Glutamatergic neuron (in vitro differentiated cells): ENCODE results near the gene LPA. TPM values are rescaled to one million over a fixed set of nuclear protein-coding genes. Genes with fewer than 3 reads are reported as not detected.
"Not testable (repeated sequence)": the region's sequence is repeated elsewhere in the genome, so short reads cannot be mapped to it uniquely, and the experiment has no call there.

Source experiments
- DNase-seq: peaks from one replicate; pipeline ENCODE4 v3.0.0; 2022
- H3K27ac Mint-ChIP-seq: one replicate; pipeline ENCODE4 v1.8.0; 2020; ENCODE audit warnings: mild to moderate bottlenecking, mixed read lengths, inconsistent platforms; ENCODE audit not compliant: unreplicated experiment
- H3K27me3 Mint-ChIP-seq: one replicate; pipeline ENCODE4 v1.8.0; 2020; ENCODE audit warnings: mild to moderate bottlenecking, moderate library complexity, mixed read lengths, inconsistent platforms; ENCODE audit not compliant: unreplicated experiment
- H3K36me3 Mint-ChIP-seq: one replicate; pipeline ENCODE4 v1.8.0; 2020; ENCODE audit warnings: mild to moderate bottlenecking, mixed read lengths, inconsistent platforms; ENCODE audit not compliant: unreplicated experiment
- H3K4me1 Mint-ChIP-seq: one replicate; pipeline ENCODE4 v1.8.0; 2020; ENCODE audit warnings: mild to moderate bottlenecking, low read depth, mixed read lengths, inconsistent platforms; ENCODE audit not compliant: unreplicated experiment
- H3K4me3 Mint-ChIP-seq: one replicate; pipeline ENCODE4 v1.8.0; 2020; ENCODE audit warnings: mild to moderate bottlenecking, mixed read lengths, inconsistent platforms; ENCODE audit not compliant: unreplicated experiment
- H3K9me3 Mint-ChIP-seq: one replicate; pipeline ENCODE4 v1.8.0; 2020; ENCODE audit warnings: mild to moderate bottlenecking, moderate library complexity, mixed read lengths, inconsistent platforms; ENCODE audit not compliant: unreplicated experiment
- total RNA-seq: library from RNA; stranded (reverse); fragmentation: NEBNext Ultra II Directional; extraction: Animal tissue kit (Norgen Biotek cat#: 25700); gene quantifications from one replicate; pipeline ENCODE4 v1.2.1, GENCODE V29; 2021; ENCODE audit not compliant: unreplicated experiment
- TF ChIP-seq, protein P1 (sequence below): fragments of 200-600 bp; sonication (generic); IDR thresholded peaks from one replicate; pipeline ENCODE4 v1.5.0; 2021; ENCODE audit not compliant: partially characterized antibody, unreplicated experiment

LPA gene
- total RNA-seq, 1 donor from 2014 or later = 1.9 TPM

DNA sequence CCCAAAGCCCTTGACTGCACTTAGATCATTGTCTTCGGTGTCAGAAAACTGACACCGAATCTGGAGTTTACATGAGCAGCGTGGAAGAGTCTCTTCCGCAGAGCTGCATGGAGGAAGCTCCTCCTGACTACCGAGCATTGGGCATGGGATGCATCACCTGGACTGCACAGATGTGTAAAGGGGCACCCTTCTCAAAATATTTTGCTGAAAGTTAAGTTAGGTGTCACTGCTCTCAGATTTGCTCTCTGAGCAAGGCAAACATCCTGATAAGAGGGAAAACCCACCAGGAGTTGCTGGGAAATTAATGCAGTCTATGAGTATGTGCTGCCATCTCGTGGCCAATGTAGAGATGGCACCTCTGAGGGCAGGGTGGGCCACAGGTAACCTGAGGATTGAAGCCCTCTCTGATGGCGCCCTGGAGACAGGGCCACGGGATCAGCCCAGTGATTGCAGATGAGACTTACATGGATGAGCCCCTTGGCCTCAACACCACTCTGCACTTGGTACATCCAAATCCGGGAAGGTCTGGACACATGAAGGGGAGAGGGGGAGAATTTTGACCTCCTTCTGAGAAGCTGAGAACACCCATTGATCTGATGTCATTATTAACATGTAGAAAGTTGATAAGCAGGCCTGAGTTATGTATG, 129.9 kb downstream of the LPA start:
- Mint-ChIP-seq H3K4me1 (no peaks in the 10 kb centered on the region), H3K9me3 (peaks cover 1% of the 10 kb centered on the region), H3K36me3 (peaks cover under 1% of the 10 kb centered on the region), H3K27me3 (no peaks in the 10 kb centered on the region), H3K4me3 (no peak overlapping the region), H3K27ac (no peak overlapping the region)
- peak; percentile 84 for DNase-seq
- TF ChIP-seq, protein P1, sequence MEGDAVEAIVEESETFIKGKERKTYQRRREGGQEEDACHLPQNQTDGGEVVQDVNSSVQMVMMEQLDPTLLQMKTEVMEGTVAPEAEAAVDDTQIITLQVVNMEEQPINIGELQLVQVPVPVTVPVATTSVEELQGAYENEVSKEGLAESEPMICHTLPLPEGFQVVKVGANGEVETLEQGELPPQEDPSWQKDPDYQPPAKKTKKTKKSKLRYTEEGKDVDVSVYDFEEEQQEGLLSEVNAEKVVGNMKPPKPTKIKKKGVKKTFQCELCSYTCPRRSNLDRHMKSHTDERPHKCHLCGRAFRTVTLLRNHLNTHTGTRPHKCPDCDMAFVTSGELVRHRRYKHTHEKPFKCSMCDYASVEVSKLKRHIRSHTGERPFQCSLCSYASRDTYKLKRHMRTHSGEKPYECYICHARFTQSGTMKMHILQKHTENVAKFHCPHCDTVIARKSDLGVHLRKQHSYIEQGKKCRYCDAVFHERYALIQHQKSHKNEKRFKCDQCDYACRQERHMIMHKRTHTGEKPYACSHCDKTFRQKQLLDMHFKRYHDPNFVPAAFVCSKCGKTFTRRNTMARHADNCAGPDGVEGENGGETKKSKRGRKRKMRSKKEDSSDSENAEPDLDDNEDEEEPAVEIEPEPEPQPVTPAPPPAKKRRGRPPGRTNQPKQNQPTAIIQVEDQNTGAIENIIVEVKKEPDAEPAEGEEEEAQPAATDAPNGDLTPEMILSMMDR = peak; percentile 91

DNA sequence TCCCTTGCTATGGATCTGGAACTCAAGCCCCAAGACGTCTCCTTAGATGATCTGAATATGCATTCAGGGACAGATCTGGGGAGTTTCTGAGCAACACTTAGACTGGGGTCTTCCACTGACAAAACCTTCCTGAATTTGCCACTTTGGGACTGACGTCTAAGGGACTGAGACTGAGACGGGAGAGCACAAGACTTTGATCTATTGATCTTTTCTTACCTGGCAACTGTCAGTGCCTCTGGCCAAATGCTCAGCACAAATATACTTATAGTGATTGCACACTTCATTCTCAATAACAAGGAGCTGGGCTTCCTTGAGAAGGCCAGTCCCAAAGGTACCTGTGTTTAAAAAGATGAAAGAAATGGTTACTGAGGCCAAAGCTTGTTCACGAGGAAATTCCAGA, 131.8 kb downstream of the LPA start:
- Mint-ChIP-seq H3K27me3 (no peaks in the 10 kb centered on the region), H3K36me3 (peaks cover 4% of the 10 kb centered on the region), H3K4me1 (no peaks in the 10 kb centered on the region), H3K4me3 (no peak overlapping the region), H3K27ac (no peak overlapping the region), H3K9me3 (peaks cover 1% of the 10 kb centered on the region)
- TF ChIP-seq, protein P1 = no peak
- no peak for DNase-seq

DNA sequence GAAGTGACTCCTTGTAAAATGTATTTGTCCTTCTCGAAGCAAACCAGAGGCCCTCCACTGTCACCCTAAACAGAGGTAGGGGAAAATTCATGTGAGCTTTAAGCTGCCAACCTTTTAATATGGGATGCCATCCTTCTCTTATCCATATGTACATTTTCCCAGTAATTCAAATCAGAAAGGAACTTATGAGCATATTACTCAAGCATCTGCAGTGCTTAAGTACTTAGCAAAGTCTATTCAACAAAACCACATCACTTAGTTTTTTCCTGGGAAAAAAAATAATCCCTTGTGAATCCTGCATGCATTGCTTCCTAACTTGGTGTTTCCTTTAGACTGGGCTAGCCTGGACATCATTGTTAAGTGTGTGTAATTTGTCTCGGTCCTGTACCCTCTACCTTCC, 132.2 kb downstream of the LPA start:
- peaks cover 1% of the 10 kb centered on the region for H3K9me3 Mint-ChIP-seq
- H3K27ac Mint-ChIP-seq = no peak overlapping the region

DNA sequence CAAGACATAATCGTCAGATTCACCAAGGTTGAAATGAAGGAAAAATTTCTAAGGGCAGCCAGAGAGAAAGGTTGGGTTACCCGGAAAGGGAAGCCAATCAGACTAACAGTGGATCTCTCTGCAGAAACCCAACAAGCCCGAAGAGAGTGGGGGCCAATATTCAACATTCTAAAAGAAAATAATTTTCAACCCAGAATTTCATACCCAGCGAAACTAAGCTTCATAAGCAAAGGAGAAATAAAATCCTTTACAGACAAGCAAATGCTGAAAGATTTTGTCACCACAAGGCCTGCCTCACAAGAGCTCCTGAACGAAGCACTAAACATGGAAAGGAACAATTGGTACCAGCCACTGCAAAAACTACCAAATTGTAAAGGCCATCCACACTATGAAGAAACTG, 134.6 kb downstream of the LPA start:
- H3K27me3 Mint-ChIP-seq, H3K9me3 Mint-ChIP-seq, DNase-seq, H3K27ac Mint-ChIP-seq, H3K36me3 Mint-ChIP-seq, H3K4me1 Mint-ChIP-seq, H3K4me3 Mint-ChIP-seq: not testable (repeated sequence)

More for the DNA sequence above, 132.2 kb downstream of the LPA start:
- TF ChIP-seq, protein P1 = no peak
- DNase-seq = no peak
- no peaks in the 10 kb centered on the region for H3K27me3 Mint-ChIP-seq
- peaks cover 4% of the 10 kb centered on the region for H3K36me3 Mint-ChIP-seq
- H3K4me1 Mint-ChIP-seq = no peaks in the 10 kb centered on the region
- no peak overlapping the region for H3K4me3 Mint-ChIP-seq

DNA sequence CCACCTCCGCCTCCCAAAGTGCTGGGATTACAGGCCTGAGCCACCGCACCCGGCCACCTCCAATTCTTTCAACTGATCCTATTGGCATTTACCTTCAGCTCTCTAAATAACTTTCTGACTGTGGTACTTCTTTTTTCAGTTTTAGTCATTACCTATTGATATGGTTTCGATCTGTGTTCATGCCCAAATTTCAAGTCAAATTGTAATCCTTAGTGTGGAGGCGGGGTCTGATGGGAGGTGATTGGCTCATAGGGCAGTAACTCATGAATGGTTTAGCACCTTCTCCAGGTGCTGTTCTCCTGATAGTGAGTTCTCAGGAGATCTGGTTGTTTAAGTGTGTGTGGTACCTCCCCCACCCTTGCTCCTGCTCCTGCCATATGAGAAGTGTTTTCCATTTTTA, 140.9 kb downstream of the LPA start:
- Mint-ChIP-seq H3K27ac (no peak overlapping the region), H3K9me3 (peaks cover 3% of the 10 kb centered on the region), H3K4me1 (no peaks in the 10 kb centered on the region), H3K36me3 (no peaks in the 10 kb centered on the region), H3K4me3 (no peak overlapping the region), H3K27me3 (no peaks in the 10 kb centered on the region)
- DNase-seq = no peak
- TF ChIP-seq, protein P1 = no peak
